NCI-H1048 (cell line): ENCODE data around the gene CEACAM4.

Source experiments
- DNase-seq: peaks from one replicate; lab custom pipeline; 2025; lab: John Stamatoyannopoulos, UW

CEACAM4 gene

DNA sequence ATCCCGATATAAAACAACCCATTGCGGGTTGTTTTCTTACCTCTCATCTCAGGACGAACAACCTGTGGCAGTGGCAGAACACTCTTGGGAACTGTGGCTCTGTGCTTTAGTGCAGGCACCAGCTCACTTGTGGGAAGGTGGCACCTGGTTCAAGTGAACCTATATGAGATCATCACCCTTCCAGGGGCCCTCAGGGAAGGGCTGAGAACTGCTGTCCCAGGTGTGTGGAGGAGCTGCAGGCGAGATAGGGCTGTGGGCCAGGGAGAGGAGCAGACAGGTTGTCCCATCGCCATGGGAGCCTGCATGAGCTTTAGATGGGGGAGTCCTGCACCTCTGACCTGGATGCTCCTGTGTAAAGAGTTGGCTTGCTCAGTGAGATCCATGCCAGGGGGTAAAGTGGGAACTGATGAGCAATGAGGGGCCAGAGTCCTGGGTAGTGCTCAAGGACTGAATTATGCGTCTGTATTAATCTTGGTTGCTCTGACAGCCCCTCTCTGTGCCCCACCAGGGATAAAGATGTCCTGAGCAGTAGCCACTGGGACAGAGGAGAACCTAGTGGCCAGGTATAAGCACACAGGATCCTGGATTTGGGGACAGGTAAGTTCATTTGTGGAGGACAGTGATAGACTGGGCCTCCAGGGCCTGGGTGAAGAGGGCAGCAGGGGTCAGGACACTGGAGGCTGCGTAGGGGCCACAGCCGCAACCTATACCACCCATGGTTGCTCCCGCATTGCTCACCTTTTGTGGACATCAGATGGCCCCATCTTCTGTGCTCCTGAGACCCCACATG is 8.7 kb downstream of the CEACAM4 start:
- no peak for DNase-seq

DNA sequence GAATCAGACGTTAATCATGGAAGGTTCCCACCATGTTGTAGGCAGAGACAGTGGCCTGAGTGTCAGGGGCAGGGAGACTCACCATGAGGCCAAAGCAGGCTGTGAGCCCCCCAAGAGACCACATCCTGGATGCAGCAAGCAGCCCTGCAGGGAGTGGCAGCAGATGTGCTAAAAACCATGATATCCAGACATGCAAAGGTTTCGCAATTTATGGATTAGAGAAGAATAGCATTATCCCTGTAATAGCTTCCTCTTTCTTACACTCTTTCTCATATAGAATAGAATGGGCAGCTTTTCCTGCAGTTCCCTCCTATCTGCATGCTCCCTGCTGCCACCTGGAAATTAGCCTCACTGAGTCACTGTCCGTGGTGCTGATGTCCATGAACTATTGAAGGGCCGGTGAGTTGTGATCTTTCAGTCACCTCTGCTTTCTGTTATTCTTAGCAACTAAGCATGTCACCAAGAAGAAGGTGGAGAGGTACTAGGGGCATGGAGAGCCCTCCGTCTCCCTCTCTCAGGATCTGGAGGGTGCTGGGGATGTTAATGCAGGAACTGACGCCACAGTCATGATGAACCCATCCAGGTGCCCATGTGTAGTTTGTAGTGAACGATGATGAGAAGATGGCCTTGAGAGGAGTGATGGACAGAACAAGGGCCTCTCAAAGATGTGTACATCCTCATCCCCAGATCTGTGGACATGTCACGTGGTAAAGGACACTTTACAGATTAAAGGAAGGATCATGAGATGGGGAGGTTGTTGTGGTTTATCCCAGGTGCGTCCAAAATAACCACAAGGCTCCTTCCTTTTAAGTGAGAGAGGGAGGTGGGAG is 9.9 kb downstream of the CEACAM4 start:
- DNase-seq = no peak

DNA sequence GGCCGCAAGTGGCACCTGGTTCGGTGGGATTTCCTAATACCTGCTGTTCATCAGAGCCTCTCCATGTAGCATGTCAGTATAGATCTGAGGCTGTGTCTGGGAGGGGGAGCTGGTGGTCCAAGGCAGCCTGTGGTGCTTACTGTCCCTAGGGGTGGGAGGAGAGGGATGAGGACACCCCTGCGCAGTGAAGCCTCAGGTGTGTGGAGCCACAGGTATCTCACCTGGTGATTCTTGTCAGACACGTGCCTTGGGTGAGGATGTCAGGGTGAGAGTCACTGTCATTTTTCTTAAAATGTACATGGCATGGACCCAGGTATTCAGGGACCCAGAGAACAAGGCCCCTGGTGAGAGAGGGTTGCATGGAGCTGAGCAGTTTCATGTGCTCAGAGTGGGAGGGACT is 11.7 kb downstream of the CEACAM4 start:
- no peak for DNase-seq

DNA sequence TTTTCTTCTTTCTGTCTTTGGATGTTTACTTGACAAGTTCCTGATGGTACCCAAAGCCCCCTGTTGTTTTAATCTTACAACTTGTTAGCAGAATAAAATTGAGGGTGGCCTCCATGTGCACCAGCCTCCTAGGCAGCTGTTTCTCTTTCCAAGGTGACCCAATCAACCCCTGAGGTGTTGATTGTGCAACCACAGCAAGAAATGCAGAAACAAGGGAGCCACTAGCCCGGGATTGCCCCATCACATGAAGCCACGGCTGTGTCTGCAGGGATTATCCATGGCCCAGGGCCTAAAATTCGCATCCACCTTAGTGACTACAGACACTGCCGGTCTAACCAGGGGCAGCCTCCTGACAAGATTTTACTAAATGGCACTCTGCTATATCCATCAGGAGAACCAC is 14.4 kb downstream of the CEACAM4 start:
- no peak for DNase-seq

DNA sequence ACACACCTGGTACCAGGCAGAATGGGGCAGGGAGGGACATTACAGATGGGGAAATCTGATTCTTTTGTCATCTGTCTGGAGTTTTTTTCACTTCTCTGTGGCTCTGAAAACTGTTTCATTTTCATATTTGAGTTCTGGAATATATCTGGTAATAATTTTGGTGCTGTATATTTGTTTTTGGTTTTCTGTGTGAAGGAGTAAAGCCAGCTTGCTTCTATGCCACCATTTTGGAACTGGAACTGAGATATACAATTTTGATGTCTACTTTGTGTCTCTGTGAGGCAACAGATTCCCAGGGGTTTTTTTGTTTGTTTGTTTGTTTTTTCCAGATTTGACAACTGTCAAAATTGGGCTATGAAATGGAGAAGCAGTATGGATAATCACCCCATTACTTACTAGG is 16.1 kb downstream of the CEACAM4 start:
- DNase-seq = no peak

DNA sequence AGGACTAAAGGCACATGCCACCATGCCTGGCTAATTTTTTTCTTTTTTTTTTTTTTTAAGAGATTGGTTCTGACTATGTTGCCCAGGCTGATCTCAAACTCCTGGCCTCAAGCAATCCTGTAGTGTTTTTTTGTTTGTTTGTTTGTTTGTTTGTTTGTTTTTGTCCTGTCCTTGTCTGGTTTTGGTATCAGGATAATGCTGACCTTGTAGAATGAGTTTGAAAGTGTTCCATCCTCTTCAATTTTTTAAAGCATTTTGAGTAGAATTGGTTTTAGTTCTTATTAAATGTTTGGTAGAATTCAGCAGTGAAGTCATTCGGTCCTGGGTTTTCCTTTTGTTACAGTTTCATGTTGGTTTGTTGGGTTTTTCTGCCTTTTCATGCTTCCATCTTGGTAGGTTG is 19.2 kb downstream of the CEACAM4 start:
- DNase-seq = no peak

DNA sequence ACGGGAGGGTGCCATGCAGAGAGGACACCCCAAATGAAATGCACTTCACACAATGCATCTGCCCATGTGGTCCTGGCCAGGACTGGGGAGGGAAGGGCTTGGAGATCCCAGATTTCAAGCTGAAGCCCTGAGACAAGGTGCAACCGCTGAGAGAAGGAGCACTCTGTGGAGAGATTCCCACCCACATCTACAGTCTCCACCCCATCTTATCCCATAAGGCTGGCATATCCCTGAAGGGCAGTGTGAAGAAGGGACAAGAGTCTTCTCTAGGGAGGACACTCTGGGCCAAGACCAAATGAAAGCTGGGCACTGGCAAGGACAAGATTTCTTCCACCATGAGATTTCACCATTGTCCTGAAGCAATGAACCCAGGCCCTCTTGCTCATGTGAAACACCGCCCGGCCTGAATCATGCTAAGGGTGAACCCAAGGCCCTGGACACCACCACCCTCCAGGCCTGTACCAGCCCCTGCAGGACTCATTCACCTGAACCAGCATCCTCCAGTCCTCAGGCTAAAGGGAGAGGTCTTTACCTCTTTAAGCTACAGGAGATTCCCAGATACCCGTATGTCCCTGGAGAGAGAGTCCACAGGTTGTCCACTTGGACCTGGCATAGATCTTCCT is 20.5 kb downstream of the CEACAM4 start:
- DNase-seq = no peak

DNA sequence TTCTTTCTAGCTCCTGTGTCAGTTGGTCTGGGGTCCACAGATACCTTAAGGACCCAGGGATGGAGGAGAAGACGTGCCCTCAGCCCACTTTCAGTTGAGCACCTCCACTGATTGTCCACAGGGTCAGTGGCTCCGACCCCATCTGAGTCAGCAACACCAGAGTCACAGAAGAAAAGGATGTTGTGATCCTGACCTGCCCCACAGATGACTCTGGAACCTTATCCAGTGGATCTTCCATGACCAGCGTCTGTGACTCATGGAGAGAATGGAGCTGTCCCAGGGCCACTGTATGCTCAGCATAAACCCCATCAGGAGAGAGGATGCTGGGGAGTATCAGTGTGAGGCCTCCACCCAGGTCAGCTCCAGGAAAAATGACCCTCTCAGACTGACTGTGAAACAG is 22.0 kb downstream of the CEACAM4 start:
- DNase-seq = no peak

DNA sequence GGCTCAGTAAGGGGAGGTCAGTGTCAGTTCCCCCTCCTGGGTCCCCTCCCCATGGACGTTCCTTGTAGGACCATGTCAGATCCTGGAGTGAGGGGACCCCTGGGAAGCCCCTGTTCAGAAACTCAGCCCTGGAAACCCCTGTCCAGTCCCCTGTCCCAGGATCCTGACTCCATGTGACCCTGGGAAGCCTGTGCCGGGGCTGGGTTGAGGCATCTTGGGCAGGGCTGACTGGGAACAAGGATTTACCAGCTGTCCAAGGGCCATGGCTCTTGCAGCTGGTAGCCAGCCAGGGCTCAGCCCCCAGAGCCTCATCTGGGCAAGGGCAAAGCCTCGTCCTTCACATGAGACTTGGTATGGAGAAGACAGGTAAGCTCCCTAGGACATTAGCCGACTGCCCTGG is 25.1 kb downstream of the CEACAM4 start:
- DNase-seq = no peak

DNA sequence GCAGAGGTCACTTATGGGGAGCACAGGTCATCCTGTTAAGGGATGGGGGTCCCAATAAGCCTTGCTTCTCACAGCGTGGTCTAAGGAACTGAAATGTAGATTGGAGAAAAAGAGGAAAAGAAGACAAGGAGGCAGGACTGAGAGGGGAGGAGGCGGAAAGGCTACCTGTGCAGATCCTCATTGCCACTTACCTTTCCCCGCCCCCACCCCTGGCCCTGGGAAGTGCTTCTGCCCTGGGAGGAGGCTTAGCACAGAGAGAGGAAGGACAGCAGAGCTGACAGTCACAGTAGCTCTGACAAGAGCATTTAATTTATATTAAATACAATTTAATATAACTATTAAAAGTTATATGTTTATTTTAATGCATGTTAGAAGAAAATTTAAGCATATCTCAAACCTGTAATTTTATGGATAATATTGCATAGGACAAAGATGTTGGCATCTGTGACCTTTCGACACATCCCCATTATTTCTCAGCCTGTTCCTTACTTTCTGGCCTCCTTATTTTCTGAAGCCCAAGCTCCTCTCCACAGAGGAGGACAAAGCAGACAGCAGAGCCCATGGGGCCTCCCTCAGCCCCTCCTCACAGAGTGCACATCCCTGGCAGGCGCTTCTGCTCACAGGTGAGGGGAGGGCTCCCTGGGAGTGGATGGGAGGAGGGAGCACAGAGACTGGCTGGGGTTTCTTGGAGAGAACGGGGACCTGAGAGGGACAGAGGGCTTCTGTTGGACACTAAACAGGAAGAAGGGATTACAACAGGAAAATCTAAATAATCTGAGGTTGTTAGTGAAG is 27.5 kb downstream of the CEACAM4 start:
- DNase-seq = no peak

DNA sequence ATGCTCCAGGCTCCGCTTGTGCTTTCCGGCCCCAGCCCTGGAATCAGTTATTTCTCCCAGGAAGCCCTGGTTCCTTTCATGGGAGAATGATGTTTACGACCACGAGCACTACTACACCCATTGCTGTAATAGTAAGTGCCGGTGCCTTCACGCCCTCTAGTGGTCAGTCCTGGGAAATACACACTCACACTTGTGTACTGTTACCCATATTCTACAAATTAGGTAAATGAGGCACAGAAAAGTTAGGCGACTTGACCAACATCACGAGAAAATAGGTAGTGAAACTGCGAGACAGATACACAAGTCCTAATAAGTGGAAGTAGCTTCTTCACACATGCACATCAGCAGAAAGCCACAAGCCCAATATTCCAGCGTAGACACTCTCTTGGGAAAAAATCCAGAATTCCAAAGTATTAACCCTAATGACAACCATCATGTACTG is 29.3 kb downstream of the CEACAM4 start:
- DNase-seq = peak; percentile 27

DNA sequence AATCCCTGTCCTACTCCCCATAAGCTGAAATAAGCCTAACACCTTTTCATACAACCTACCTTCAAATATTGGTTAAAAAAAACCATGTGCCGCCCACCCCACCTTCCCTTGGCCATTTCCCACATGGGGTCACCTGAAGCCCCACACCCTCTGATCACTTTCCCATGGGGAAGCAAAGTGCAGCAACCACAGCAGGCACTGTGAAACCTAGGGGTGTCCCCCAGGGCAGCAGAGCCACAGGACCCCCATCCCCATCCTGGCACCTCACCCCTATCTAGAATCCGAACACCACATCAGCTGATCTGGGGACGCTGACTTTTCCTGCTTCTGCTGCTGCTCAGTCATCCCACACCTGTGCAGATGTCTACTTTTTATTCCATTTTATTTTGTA is 31.0 kb downstream of the CEACAM4 start:
- no peak for DNase-seq

DNA sequence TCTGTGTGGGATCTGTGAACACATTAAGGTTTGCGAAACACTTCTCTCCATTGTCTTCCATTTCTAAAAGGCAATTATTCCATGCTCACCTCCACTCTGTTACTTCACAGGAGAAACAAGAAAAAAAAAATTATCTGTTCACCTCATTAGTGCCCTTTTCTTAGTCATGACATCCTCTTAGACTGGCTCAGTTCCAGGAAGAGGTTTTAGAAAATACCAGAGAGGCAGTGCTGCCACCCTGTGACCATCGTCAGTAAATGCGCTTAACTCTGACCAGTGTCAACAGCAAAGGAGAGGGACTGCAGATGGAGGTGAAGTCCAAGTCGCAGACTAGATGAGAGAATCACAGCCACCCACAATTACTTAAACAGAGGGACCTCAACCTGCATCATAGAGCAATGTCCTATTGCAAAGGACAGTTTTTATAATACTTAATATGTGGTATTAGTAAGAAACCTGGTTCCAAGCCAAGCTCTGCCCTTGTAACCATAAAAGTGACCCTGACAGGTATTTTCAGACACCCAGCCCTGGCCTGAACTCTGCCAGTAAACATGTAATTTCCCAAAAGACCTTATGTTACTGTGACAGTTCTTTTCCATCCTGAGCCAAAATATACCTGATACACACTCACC is 31.5 kb downstream of the CEACAM4 start:
- no peak for DNase-seq

DNA sequence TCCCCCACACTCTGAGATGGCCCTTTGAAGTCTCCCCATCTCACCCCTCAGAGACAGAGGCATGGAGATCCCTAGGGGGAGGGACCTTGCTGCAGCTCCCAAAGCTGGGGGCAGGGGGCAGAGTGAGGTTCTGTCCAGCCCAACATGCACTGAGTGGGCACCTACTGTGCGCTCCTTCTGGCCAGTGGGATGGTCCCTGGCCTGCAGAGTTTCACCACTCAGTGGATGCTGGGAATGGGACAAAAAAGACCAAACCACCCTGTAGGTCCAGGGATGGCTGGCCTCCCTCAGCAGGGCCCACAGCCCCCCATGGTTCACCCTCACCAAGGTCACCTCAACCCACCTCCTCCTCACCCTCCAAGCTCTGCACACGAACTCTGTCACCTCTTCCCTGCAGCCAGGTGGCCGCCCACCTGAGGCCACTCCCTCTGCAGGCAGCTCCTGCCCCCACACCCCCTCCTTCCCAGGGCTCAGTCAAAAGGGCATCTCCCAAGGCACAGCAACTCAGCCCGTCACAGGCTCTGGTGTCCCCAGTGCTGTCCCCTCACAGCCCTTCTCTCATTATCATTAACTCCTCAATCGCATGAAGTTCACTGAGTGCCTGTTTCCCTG is 34.8 kb downstream of the CEACAM4 start:
- no peak for DNase-seq

DNA sequence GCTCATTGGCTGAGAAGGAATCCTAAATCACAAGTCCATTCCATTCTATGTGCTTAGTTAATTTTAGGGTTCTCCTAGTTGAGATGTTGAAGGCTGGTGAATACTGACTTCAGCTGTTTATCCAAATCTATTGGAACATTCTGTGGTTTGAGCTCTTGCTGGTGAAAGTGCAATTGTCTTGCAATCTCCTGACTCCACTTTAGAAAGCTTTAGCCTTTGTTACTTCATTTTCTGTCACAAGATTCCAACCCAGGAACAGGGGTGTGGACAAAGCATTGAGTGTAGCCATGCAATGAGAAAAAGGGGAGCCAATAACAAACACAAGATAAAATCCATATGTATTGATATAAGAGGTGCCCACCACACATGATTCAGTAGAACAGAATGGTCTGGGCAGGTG is 35.9 kb downstream of the CEACAM4 start:
- no peak for DNase-seq

DNA sequence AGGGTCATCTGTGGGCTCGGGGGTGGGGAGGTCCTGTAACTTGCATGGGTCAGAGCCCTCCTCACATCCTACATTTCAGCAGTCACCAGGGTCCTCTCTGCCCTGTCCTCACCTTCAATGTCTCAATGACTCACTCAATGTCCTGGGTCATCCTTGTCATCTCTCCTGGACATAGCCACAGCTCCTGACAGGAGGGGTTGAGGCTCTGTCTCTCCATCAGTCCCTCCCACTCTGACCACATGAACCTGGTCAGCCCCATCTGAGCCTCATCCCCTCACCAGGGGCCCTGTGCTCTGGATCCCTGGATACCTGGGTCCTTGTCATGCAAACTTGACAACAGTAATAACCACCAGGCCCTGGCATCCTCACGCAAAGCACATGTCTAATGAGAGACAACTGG is 37.5 kb downstream of the CEACAM4 start:
- DNase-seq = no peak

DNA sequence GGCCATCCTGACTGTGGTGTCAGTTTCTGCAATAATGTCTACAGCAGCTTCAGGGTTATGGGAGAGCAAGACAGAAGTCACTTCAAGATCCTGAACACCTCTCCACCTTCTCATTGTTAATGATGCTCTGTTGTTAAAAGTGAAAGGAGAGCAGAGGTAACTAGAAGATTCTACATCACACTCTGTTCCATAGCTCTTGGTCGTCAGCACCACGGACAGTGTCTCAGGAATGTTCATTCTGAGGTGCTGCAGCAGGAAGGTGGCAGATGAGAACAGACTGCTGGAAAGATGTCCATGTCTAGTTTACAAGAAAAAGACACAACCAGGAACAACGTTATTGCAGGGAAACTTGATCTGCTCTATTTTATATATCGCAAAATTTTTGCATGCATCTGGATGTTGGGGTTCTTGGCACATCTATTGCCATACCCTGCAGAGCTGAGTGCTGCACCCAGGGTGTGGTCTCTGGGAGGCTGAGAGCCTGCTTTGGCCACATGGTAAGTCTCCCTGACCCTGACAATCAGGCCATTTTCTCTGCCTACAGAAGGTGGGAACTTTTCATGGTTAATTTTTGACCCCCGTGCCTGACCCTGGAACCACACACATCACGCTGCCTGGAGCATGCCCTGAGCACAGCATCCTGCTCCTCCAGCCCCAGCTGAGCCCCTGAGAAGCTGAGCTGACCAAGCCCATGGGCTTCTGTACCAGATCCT is 38.2 kb downstream of the CEACAM4 start:
- no peak for DNase-seq

DNA sequence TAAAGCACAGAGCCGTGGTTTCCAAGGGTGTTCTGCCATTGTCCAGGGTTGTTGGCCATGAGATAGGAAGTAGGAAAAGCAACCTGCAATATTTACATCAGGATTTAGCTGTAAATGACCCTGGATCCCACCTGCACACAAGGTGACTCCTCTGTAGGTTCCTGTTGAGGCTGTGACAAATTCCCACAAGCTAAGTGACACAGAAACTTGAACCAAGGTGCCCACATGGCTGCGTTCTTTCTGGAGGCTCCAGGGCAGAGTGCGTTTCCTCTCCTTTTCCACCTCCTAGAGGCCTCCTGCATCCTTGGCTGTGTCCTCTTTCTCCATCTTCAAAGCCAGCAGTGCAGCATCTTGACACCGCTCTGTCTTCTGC is 39.0 kb downstream of the CEACAM4 start:
- no peak for DNase-seq

DNA sequence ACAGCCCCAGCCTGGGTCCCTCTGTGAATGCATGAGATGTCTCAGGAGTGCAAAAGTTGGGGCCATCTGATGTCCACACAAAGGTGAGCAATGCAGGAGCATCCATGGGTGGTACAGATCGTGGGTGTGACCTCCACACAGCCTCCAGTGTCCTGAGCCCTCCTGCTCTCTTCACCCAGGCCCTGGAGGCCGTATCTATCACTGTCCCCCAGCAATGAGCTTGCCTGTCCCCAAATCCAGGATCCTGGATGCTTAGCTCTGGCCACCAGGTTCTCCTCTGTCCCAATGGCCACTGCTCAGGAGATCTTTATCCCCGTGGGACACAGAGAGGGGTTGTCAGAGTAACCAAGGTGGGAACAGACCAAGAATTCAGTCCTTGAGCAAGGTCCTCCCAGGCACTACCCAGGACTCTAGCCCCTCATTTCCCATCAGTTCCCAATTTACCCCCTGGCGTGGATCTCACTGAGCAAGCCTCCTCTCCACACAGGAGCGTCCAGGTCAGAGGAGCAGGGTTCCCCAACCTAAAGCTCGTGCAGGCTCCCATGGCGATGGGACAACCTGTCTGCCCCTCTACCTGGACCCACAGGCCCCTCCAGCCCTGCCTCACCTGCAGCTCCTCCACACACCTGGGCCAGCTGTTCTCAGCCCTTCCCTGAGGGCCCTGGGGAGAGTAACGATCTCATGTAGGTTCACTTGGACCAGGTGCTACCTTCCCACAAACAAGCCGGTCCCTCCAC is 39.6 kb downstream of the CEACAM4 start:
- no peak for DNase-seq

DNA sequence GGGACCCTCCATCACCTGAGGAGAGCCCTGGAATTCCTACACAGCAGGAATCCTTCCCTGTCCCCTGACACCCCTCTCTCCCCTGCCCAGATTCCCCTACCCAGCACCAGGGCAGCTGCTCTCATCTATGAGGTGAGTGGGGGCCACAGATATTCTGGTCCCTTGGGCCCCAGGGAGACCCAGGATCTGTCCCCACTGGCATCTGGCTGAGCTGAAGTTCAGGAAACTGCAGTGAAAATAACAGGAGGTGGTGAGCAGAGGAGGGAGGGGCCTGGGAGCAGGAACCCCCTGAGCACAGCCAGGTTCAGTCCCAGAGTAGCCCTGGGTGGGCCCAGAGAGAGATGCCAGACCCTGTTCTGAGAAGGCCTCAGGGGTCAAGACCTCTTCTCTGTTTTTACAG is 40.8 kb downstream of the CEACAM4 start:
- no peak for DNase-seq
